GM12878 (cell line): ENCODE results near the gene CLIP2. TPM values are rescaled to one million over a fixed set of nuclear protein-coding genes. Genes with fewer than 3 reads are reported as not detected.

Source experiments
- CBX5 ChIP-seq: sonication (generic); IDR thresholded peaks from 2 replicates; pipeline ENCODE4 v1.6.1; 2016; ENCODE audit warnings: low read depth, moderate library complexity, mild to moderate bottlenecking, inconsistent platforms
- CEBPZ ChIP-seq: fragments of 150-350 bp; IDR thresholded peaks from 2 replicates; pipeline ENCODE4 v1.6.1; 2016; ENCODE audit warnings: low read depth, low read length
- CHD4 ChIP-seq: fragments of 200-600 bp; sonication (generic); IDR thresholded peaks from 2 replicates; pipeline ENCODE4 v1.6.1; 2016; ENCODE audit warnings: mild to moderate bottlenecking
- CTCF ChIP-seq, 3 experiments: IDR thresholded peaks in 2 of 3; conservative IDR thresholded peaks in 1 of 3; 2 replicates each; pipeline ENCODE4 v1.5.1; 2011; ENCODE audit warnings: low read depth in 3 of 3, low read length in 3 of 3, mild to moderate bottlenecking in 3 of 3, control low read depth in 2 of 3, moderate library complexity in 2 of 3, inconsistent platforms in 1 of 3, mixed read lengths in 1 of 3; ENCODE audit not compliant: control insufficient read depth in 2 of 3, insufficient read depth in 1 of 3; ENCODE audit errors: extremely low read depth in 1 of 3
- HCFC1 ChIP-seq: fragments of 150-350 bp; IDR thresholded peaks from 2 replicates; pipeline ENCODE4 v1.6.1; 2014; ENCODE audit warnings: low read length
- MLLT1 ChIP-seq: fragments of 450-650 bp; IDR thresholded peaks from 2 replicates; pipeline ENCODE4 v1.6.1; 2016; ENCODE audit warnings: mild to moderate bottlenecking
- NFXL1 ChIP-seq: fragments of 450-650 bp; IDR thresholded peaks from 2 replicates; pipeline ENCODE4 v1.6.1; 2017; ENCODE audit warnings: antibody characterized with exemption, mild to moderate bottlenecking, borderline replicate concordance
- NR2C2 ChIP-seq: IDR thresholded peaks from 2 replicates; pipeline ENCODE4 v1.6.1; 2011; ENCODE audit warnings: borderline replicate concordance, low read depth; ENCODE audit not compliant: control insufficient read depth, insufficient read length
- NRF1 ChIP-seq: conservative IDR thresholded peaks from 2 replicates; pipeline ENCODE4 v1.6.1; 2011; ENCODE audit warnings: mild to moderate bottlenecking, low read depth, low read length, improper control_type of control experiment
- RBBP5 ChIP-seq: fragments of 200-600 bp; sonication (generic); conservative IDR thresholded peaks from 2 replicates; pipeline ENCODE4 v1.6.1; 2016
- RFX5 ChIP-seq: IDR thresholded peaks from 2 replicates; pipeline ENCODE4 v1.6.1; 2011; ENCODE audit warnings: low read depth, low read length, improper control_type of control experiment
- SMAD1 ChIP-seq: fragments of 450-650 bp; IDR thresholded peaks from 2 replicates; pipeline ENCODE4 v1.6.1; 2018; ENCODE audit warnings: mild to moderate bottlenecking, low read depth; ENCODE audit not compliant: partially characterized antibody
- TCF12 ChIP-seq: IDR thresholded peaks from 2 replicates; pipeline ENCODE4 v1.6.1; 2011; ENCODE audit warnings: low read depth, mild to moderate bottlenecking, low read length
- ZBTB4 ChIP-seq: fragments of 450-650 bp; formaldehyde crosslinking; IDR thresholded peaks from 2 replicates; pipeline ENCODE4 v1.4.0; 2022; ENCODE audit warnings: mild to moderate bottlenecking, moderate library complexity
- ZNF217 ChIP-seq: fragments of 450-650 bp; IDR thresholded peaks from 2 replicates; pipeline ENCODE4 v1.6.1; 2017; ENCODE audit warnings: antibody characterized with exemption, mild to moderate bottlenecking
- ZNF687 ChIP-seq: fragments of 450-650 bp; IDR thresholded peaks from 2 replicates; pipeline ENCODE4 v1.6.1; 2017; ENCODE audit warnings: mild to moderate bottlenecking, moderate library complexity
- ZSCAN29 ChIP-seq: fragments of 450-650 bp; IDR thresholded peaks from 2 replicates; pipeline ENCODE4 v1.6.1; 2017; ENCODE audit warnings: mild to moderate bottlenecking, moderate library complexity
- polyA plus RNA-seq, 11 experiments: library from polyadenylated mRNA; depleted of rRNA in 4 of 11; unstranded in 6 of 11; stranded (reverse) in 5 of 11; fragments of >200 nt; fragmentation: Nextera tagmentation in 4 of 11; fragmentation: Illumina TruSeq in 1 of 11; extraction: Ambion mirVana in 4 of 11; extraction: Trizol in 1 of 11; gene quantifications; 1 replicate in 1 of 11; 2 replicates in 10 of 11; pipeline versions ENCODE4 v1.2.1 to v1.2.3, GENCODE V29; 2011 to 2016; ENCODE audit warnings: inconsistent platforms in 2 of 11, missing spikeins in 2 of 11, low read depth in 1 of 11
- total RNA-seq, 4 experiments: library from RNA; depleted of rRNA in 3 of 4; stranded (reverse); fragments of >200 nt in 3 of 4; fragmentation: Illumina TruSeq in 1 of 4; extraction: Trizol in 1 of 4; gene quantifications; 2 replicates each; pipeline versions ENCODE4 v1.2.1 to v1.2.3, GENCODE V29; 2013 to 2021

Gene CLIP2
- total and polyA plus RNA-seq, 10 of the 15 experiments (the other 5 are each of a cell fraction or from before 2014, with no cell fraction given): 0.26 to 56.3 (median 21.0) TPM

GRCh38 chr7:74284781-74285259, 4.4 kb upstream of the CLIP2 start (continued):
- no peak for TF ChIP-seq ZBTB4 (CRISPR knock-in tag)
- TF ChIP-seq CHD4: no peak
- 0 out of 2 replicates have a peak, but pooled peaks have one; percentile 27 for TF ChIP-seq TCF12
- no peak for TF ChIP-seq HCFC1
- no peak for TF ChIP-seq MLLT1
- no peak for TF ChIP-seq NRF1
- no peak for TF ChIP-seq ZNF217
- no peak for TF ChIP-seq CTCF (IDR thresholded peaks at IDR 0.05 in 2 of 3, conservative IDR thresholded peaks at IDR 0.05 in 1 of 3; ENCODE audit: control insufficient read depth in 2 of 3, extremely low read depth in 1 of 3, insufficient read depth in 1 of 3, low read depth in 3 of 3, low read length in 3 of 3)
- TF ChIP-seq NFXL1: no peak
- TF ChIP-seq CEBPZ: no peak
- no peak for TF ChIP-seq ZSCAN29
- no peak for TF ChIP-seq NR2C2
- peak; percentile 80 for TF ChIP-seq ZNF687
- no peak for TF ChIP-seq RFX5
- no peak for TF ChIP-seq RBBP5
- no peak for TF ChIP-seq CBX5
- TF ChIP-seq SMAD1: no peak
